Activated T-cell treated with anti-CD3 and anti-CD28 coated beads for 48 hours (primary cell): Measurements from ENCODE around the gene LRRC1.

Experiments
- DNase-seq: peaks from one replicate; pipeline ENCODE4 v3.0.0-alpha.2; 2020; ENCODE audit warnings: low read depth

LRRC1 gene

DNA sequence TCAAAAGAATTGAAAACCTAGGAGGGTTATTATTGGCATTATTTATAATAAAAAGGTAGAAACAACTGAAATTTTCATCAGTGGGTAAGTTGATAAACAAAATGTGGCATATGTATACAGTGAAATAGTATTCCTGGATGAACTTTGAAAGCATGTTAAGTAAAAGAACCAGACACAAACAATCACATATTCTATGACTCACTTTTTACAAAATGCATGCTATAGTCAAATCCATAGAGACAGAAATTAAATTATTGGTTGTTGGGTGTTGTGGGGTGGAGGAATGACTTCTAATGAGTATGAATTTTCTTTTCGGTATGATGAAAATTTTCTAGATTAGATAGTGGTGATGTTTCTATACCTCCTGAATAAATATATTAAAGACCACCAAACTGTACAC lies 94.6 kb downstream of the LRRC1 start:
- no peak for DNase-seq

DNA sequence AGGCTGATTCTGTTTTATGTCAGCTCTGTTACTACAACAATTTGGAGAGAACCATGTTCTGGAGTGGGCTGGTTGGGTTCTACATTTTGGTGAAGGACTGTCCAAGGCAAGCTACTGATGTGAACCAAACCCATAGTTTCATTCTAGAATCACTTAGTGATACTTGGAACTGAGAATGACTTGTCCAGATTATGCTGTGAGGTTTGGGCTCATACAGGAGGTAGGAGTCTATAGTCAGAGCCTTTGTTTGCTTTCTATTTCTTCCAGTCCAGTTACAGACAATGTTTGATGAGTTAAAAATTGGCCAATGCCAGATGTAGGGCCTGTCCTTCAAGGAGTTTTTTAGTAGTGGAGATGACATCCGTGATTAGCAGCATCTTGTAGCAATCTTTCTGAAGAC lies 97.9 kb downstream of the LRRC1 start:
- DNase-seq, result no peak

DNA sequence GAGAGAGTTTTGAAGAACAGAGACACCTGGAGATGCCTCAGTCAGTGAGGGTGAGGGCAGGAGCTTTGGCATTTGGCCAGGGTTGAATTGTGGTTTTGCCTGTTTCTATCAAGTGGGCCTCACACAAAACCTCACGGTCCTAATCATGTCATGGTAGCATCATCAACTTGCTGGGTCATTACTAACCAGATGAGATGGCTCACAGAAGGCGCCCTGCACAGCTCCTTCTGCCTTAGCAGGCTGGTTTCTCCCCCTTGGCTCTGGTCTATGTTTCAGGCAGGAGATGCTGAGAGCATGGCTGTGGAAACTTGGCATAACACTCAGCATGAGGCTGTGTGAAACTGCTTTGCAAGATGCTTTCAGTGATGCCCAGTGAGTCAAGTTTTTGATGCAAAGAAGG lies 99.3 kb downstream of the LRRC1 start:
- peak; percentile 46 for DNase-seq

DNA sequence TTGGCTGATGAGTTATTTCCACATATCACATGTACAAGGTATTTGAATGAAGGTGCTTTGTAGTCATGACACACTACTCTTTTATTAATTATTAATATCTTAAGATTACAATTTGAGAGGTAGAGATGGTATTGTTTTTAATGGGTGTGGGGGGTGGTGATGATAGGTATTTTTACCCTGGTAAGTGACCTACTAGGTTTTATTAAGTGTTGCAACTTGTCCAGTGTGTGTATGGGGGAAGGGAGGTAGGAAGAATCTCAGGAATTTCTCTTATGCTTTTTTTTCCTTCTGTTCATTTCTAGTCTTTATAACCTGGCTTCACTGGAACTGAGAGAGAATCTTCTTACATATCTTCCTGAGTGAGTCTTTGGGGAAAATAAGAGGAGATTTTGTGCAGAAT lies 101.4 kb downstream of the LRRC1 start:
- DNase-seq, result no peak

DNA sequence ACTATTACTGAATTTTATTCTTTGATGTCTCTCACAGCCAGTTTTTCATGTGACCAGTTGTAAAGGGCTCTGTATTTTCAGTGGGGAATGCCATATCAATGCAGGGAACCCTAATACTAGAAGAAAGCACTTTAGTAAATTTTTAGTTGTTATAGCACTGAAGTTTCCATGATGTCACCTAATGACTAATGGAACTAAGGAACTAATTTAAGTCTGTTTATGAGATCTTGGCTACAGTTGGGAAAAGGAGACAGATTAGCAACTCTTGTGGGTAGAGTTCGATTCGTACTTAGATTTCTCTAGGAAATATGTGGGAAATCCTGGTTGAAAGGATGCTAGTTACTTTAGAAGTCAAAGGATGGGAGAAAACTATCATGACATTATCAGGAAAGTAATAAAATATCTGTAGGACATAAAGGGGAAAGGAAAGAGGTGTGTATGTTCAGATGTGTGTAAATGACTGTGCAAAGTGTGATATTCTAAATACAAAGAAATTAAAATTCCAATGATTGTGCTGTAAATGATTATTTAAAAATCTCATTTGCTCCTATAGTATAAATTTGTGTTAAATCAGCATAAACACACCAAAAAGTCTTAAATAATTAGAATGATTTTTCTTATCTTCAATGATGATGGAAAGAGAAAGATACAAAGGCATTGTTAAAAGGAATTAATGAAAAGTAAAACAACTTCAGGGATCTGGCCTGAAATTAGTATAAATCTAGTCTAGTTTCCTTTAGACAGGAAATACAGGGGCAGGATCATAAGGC lies 103.4 kb downstream of the LRRC1 start:
- DNase-seq, result no peak

DNA sequence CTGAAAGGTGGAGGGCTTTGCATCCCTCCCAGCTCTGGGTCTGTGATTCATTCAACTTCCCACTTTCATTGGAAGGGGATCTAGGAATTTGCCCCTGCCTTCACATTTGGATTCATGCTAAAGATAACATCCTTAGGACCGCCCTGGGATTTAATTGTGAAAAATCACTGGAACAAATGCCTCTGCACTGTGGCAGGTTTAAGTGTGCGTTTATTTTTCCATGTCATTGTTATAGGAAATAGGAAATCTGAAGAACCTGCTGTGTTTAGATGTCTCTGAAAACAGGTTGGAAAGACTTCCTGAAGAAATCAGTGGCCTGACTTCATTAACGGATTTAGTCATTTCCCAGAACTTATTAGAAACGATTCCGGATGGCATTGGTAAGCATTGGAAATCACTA lies 104.7 kb downstream of the LRRC1 start:
- no peak for DNase-seq

DNA sequence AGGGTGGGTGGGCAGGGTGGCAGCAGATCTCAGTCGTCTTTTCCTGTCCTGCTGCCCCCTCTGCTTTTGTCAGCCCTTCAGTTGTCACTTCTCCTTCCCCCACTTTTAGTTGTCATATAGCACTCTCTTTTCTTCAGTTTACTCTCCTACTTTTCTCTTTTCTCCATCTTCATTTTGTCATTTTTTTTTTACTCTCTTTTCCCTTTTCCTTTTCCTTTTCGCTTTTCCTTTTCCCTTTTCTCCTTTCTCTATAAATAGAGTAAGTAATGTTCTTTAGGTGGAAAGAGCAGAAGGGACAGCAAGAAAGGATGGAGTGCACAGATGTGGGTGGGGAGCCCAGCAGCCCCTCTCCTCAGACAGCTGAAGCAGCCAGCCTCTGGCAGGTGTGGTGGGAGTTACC lies 108.6 kb downstream of the LRRC1 start:
- no peak for DNase-seq

DNA sequence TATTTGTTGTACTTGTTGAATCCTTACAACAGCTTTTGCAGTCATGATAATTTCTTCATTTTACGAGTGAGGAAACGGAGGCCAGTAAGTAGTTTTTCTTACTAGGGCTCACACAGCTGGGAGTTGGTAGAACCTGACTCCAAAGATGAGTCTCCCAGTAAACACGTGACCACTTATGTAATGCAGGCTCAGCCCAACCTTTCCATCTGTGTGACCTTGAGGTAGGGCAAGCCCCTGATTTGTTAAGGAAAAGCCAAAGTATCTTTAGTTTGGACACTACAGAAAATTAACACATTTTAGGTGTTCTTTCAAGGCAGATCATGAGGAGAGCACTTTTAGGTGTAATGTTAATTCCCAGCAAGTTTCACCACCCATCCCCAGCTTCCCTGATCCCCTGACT lies 111.3 kb downstream of the LRRC1 start:
- DNase-seq, result no peak

DNA sequence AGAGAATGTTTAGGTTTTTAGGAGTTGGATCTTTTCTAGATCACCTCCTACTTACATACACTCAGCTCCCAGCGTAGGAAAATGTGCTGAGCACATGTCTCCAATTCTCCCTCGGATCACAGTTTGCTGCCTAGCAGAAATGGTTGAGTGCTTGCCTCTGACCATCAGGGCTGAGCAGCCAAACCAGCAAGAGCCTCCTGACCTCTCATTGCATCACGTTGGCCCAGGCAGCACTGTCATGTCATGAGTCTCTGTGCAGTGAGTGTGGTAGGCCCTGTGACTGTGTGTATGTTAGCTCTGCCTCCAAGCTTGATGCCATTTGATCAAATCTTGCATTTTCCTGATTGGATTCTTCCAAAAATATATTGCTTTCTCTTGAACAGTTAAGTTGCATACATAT lies 112.0 kb downstream of the LRRC1 start:
- DNase-seq, result no peak

DNA sequence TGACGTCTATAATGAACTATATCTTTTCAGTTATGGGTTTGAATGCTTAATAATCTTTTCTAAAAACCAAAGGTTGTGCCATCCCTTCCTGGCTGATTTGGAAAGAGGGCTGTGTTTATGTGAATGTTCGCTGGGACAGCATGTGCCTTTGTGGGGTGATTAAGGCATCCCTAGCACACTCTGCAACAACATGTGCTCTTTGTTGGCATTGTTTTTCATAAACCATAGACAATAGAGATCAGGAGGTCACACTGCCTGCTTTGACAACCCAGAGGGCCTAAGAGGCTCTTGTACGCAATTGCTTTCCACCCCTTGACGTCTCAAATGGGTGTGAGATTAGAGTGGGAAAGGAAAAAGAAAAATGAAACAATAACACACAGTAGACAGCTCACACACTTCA lies 116.0 kb downstream of the LRRC1 start:
- no peak for DNase-seq

DNA sequence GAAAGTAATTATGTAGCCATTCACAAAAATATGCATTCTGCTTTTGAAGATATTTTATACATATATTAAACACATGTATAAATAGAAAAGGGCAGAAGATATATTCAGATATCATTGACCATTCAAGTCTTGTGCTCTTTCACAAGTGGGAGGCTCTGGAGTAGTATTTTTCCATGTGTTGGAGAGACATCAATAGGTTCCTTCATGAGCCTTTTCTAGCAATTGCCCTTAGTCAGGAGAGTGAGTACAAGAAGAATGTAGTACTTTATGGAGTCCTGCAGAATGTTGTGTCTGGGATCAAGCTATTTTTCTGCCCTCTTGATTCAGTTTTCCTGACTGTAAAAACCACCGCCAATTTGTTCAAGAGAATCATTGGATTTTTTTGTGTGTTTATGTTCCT lies 117.9 kb downstream of the LRRC1 start:
- DNase-seq, result no peak

DNA sequence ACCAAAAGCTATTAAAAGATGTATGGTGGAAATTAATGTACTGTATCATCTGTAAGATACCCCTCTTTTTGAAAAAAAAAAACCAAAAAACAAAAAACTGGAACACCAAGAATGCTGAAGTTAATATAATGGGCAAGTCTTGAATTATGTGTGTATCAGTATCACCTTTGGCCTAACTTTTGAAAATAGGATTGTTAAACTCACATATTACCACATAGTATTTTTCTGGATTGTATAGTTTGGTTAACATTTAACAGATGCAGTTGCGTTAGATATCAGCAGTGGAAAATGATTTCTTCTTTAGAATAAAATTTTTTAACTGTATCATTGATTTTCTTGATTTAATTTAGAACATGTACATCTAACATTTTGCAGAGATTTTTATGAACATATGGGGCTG lies 118.5 kb downstream of the LRRC1 start:
- DNase-seq, result no peak

DNA sequence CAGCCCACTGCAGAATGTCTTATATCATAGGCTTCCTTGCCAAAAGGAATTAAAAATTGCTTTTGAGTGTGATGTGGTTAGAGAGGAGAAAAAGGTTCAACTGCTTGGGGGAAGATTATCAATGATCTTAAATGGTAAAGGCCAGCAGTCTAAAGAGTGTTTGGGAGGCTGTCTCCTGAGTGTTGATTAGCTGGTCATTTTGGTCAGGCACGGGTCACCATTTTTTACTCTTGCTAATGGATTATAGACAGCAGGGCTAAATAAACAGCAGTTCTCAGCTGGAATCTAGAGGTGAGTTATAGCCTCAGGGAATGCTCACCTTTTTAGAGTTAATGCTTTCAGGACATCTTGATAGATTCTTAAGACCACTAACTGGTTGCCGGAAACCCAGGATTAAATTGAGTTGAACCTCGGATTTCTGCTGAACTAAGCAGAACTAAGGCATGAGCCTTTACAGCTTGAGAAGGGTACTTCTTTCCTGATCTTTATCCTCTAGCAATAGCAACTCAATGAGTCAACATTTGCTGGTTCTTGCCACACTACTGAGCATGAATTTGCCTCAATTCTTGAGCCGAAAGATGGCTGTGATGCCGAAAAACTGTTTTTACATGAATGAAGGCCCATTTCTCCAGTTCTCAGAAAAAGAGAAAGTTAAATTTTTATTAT lies 120.4 kb downstream of the LRRC1 start:
- no peak for DNase-seq

DNA sequence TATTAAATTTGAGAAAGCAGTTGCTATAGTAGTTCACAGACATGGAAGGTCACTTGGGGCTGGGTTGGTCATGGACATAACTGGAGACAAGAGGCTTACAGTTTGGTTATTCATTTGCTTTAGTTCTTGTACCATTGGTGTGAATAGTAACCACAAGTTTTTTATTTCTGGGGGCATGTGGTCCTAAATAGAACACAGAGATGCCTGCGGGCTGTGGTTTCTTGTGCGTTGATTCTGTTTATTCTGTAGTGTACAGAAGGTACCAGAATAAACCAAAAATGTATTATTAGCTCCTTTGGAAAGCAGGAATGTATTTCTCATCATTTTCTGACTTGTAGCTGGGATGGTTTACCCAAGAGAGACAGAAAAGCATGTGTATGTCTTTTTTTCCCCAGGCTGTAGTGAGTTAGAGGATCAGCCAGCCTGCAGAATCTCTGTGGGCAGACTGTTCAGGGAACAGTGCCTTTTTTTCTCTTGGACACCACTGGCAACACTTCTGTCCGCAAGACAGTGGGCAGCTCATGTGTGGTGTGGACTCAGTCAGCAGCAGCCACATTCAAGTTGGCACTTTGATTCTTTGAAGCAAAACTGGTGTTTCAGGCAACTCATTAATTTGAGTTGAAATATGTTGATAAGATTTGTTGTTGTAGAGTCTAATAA lies 122.1 kb downstream of the LRRC1 start:
- no peak for DNase-seq

DNA sequence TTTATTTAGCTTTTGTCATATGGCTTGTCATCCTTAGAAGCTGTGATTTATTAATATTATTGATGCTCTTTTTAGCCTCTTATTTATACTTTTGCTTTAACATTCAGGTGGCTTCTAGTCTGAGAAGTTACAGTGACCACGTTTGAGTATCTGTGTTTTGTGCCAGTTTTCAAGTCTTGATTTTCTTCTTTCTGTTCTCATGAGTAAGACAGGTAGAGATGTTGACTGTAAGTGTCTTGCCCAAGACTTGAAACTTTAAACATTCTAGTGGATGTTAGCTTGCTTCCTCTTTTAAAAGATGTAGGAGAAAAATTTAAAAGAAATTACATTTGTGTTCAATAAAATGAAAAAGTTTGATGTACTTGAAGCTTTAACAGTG lies 122.6 kb downstream of the LRRC1 start:
- no peak for DNase-seq

DNA sequence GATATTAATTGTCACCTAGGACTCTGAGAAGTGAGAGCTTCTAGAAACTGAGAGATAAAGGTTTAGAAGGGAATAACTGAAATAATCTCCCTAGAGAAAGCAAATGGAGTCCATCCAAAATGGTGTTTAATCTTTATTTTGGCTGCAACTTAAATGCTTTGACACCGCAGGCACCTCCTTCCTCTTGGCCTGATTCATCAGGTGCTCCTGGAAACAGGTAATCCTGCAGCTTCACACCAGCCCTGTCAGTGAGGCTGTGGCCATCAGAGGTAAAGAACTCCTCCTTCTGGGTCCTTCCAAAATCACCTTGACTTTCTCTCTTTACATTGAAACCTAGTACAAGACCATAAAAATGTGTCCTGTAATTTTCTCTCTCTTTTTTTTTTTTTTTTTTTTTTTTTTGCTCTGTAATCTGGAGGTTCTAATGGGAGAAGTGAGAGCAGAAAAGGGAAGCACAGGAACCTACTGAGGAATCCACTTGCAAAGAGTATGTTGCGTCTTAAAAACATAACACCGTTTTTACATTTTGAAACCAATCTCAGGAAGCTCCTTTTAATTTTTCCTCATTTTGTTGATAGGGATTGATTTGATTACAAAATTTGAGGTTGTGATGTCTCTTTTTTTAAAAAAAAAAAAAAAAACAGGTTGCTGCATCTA lies 124.2 kb downstream of the LRRC1 start:
- DNase-seq, result no peak

DNA sequence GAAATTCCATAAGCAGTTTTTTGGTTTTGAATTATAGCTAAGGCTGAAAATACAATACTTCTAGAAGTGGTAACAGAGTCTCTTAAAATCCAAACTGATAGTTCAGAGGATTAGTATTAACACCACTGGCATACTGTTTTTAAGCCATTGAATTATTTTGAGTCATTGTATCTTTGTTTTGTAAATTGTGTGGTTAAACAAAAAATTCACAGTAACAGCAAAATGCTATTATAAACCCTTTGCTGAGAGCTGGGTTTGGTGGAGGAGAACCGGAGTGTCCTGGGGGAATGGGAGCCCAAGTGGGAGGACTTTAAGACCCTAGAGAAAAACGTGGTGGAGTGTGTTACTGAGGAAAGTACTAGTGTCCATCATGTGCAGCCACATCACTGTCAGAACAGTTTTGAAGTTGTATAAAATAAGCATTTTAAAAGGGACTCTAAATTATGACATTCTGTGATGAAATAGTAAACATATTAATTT lies 125.1 kb downstream of the LRRC1 start:
- DNase-seq, result no peak

DNA sequence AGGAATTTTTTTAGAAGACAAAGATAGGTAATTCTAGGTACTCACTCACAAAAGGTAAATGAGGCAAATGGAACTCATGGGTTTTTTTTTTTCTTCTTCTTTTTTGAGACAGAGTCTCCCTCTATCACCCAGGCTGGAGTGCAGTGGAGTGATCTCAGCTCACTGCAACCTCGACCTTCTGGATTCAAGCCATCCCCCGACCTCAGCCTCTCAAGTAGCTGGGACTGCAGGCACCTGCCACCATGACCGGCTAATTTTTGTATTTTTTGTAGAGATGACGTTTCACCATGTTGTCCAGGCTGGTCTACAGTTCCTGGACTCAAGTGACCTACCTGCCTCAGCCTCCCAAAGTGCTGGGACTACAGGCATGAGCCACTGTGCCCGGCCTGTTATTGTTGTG lies 126.1 kb downstream of the LRRC1 start:
- no peak for DNase-seq

DNA sequence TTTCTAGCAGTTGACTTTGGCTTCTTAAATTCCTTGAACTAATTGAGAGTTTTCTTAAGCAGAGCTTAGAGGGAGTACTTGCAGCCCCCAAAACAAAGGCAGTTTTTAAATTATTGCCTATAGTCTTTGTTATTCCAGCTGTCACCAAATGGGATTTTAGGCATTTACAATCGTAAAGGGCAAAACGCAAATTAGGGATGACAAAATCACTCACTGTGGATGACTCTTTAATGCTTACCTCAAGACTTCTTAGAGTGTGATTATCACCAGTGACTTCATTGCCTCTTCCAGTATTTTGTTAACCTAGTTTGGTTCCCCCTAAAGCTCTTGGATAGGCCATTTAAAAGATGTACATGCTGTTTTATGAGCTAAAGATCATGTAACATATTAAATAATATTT lies 126.8 kb downstream of the LRRC1 start:
- DNase-seq, result no peak

DNA sequence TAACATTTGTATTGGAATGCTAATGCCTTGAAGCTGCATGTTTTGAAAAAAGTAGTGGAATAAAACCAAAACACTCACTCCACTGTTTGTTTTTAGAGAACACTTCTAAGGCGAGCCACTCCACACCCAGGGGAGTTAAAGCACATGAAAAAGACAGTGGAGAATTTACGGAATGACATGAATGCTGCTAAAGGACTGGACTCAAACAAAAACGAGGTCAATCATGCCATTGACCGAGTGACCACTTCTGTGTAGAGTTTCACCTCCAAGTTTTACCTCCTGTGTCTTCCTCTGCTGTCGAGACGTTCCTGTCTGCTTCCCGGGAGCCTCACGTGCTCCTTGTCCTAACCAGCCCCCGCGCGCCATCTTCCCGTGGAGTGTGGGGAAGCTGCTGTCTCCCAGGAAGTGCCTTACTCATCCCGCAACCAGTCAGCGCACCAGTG lies 127.8 kb downstream of the LRRC1 start:
- DNase-seq, result no peak

DNA sequence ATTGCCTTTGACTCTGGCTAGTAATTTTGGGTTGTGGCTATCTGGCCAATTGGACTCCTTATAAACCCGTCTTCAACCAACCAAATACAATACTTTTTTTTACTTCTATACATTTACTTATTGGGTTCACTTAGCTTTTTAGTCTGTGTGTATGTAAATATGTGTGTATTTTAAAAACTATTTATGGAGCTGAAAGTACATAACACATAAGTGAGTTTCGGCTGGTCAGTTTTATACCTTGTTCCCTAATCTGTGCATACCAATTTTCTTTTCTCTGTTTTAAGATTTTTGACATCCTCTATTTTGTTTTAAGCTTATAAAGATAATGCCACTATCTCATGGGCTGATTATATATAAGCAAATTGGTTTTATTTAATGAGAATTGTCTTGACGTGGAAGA lies 129.5 kb downstream of the LRRC1 start:
- DNase-seq, result no peak

DNA sequence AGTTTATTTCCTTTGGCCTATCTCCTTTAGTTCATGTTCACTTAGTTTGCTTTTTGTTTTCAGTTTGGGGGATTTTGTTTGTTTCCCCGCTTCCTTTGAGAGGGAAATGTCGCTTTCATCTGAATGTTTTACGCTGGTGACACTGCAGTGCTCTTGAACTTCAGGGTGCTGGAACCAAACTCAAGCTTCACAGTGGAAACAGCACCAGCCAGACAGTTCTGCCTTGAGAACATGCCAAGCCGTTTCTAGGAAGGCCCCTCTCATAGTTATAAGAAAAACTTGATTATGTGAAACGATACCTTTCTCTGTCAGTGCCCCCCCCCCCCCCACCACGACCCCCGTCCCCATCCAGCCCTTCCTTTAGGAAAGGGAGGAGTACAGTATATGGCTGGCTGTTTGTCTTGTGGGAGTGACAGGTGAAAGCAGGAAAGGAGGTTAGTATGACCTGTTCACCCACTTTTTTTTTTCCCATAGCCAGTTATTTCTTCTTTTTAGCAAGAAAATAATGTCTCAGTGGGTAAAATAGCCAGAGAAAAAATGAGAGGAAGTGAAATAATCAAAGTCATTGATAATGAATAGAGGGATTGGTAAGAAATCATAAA lies 130.1 kb downstream of the LRRC1 start:
- no peak for DNase-seq
